Stimulated activated CD4-positive, alpha-beta T cell treated with anti-CD3 and anti-CD28 coated beads, Interleukin-4, amount 100 ng/mL, for 1 hour (primary cell): ENCODE data around the gene HDDC3.

Experiments used
- DNase-seq: peaks from one replicate; pipeline ENCODE4 v3.0.0-alpha.2; 2020

HDDC3 gene, protein sequence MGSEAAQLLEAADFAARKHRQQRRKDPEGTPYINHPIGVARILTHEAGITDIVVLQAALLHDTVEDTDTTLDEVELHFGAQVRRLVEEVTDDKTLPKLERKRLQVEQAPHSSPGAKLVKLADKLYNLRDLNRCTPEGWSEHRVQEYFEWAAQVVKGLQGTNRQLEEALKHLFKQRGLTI

GRCh38 chr15:90931828-90932659, at the start of gene HDDC3:
TSS of gene HDDC3 (minus strand) at chr15:90932549. CDS start at chr15:90932540, 9 bp downstream.
- DNase-seq, result peak; percentile 93

DNA sequence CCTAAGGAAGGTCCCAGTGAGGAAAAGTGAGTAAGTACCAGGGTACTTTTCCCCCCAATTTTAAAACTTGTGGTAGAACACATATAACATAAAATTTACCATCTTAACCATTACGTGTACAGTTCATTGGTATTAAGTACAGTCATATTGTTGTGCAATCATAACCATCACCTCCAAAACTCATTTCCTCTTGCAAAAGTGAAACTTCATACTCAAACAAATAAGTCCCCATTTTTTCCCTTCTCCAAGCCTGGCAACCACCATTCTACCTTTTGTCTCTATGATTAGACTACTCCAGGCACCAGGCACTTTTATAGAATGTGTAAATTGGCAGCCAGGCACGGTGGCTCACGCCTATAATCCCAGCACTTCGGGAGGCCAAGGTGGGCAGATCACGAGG, 49.8 kb upstream of the HDDC3 start:
- DNase-seq, result no peak

DNA sequence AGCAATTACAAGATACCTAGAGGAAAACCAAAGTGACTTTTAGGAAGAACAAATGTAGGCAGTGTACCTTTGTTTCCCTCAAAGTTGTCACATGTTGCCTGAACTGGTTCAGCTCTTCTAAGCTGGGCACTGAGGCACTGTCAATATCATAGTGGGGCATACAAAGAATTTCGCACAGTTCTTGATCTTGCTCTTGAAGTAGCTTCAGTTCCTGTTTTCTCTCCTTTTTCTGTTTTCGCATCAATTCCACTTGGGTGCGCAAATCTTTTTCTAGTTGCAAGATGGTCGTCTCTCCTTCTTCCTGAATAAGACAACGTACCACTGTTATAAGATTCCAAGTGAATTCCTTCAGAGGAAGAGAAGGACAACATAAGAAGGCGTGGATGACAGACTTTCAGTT, 49.3 kb upstream of the HDDC3 start:
- no peak for DNase-seq

DNA sequence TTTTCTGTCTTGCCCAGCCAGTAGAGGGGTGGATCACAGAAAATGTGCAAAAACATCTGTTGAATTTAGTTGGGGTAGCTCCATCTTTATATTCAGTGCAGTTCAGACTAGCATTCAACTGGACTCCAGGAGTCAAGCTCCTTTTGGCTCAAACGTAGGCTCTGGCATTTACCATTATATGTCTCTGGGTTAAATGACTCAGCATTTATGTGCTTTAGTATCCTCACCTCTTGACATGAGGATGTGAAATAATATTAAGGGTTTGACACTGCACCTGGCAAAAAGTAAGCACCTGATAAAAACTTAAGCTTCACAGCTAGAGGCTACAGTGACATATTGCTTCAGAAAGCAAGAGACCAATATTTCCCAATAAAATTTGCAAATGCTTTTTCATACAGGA, 47.2 kb upstream of the HDDC3 start:
- DNase-seq, result no peak

DNA sequence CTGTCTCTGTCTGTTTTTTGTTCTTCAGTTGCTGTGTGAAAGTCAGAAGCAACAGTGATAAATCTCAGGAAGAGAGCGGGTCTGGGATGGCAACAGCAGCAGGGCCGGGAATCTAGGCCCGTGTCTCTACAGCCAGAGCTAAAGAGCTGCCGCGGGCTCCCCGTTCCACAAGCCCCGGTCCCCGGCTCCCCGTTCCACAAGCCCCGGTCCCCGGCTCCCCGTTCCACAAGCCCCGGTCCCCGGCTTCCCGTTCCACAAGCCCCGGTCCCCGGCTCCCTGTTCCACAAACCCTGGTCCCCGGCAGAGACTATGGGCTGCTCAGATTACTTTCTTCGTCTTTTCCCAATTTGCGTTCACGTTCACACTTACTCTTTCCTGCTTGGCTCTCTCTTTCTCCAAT, 41.9 kb upstream of the HDDC3 start:
- DNase-seq, result no peak

GRCh38 chr15:90972133-90972532, 39.8 kb upstream of the HDDC3 start:
- no peak for DNase-seq

- DNase-seq, result no peak
These were observed 37.9 kb upstream of the HDDC3 start for GRCh38 chr15:90970274-90970673.

GRCh38 chr15:90968434-90968833, 36.1 kb upstream of the HDDC3 start:
- DNase-seq, result no peak

GRCh38 chr15:90967206-90967605, 34.9 kb upstream of the HDDC3 start:
- no peak for DNase-seq

DNA sequence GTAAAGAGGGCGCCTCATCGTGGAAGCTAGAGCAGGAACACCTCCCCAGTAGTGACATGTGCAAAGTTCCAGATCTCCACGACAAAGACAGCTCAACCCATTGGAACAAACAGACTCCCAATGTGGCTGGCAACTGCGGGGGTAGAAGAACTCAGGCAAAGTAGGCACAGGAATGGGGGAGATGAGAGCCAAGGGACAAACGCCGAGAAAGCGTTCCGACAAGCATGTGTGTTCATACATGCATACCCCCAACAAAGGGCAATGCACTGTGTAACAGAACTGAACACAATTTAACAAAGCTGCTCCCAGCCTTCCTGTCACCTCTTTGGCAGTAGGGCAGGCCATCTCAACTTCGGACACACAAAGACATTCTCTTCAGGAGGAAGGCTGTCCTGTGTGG, 33.9 kb upstream of the HDDC3 start:
- no peak for DNase-seq

DNA sequence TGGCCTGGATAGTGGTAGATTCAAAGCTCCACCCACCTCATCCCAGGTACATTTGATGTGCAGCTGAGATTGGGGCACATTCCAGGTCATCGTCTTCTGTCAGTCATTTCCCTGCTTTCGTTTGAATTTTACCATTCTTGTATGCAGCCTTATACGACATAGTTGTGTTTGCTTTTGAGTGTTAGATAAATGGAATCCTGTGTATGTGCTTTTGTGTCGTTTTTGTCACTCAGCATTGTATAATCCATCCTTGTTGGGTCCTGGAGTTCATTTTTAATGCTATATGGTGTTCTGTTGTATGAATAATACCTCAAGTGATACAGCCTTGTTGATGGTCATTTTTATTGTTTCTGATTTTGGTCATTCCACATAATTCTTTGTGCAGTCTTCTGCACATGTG, 29.7 kb upstream of the HDDC3 start:
- no peak for DNase-seq

- no peak for DNase-seq
These were observed 28.1 kb upstream of the HDDC3 start for GRCh38 chr15:90960298-90961091.

DNA sequence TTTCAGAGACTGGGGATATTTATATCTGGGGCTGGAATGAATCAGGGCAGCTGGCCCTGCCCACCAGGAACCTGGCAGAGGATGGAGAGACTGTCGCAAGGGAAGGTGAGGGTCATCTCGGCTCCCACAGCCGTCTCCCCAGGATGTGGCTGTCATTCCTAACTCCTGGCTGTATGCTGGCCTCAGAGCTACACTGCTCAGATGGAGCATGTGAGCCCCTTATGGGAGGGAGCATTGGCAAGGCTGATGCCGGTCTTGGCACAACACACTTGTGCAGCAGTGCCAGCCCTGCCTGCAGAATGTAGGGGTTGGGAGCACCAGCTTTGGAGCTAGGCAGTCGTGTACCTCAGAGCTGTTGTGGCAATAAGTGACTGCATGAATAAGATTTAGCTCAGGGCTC, 27.5 kb upstream of the HDDC3 start:
- no peak for DNase-seq

GRCh38 chr15:90959028-90959595, 26.8 kb upstream of the HDDC3 start:
- DNase-seq, result no peak

- DNase-seq, result no peak
These were observed 25.4 kb upstream of the HDDC3 start for GRCh38 chr15:90957791-90958190.

- no peak for DNase-seq
These were observed 24.9 kb upstream of the HDDC3 start for GRCh38 chr15:90957031-90957790.

- DNase-seq, result peak; percentile 68
These were observed 24.1 kb upstream of the HDDC3 start for GRCh38 chr15:90956274-90957030.

DNA sequence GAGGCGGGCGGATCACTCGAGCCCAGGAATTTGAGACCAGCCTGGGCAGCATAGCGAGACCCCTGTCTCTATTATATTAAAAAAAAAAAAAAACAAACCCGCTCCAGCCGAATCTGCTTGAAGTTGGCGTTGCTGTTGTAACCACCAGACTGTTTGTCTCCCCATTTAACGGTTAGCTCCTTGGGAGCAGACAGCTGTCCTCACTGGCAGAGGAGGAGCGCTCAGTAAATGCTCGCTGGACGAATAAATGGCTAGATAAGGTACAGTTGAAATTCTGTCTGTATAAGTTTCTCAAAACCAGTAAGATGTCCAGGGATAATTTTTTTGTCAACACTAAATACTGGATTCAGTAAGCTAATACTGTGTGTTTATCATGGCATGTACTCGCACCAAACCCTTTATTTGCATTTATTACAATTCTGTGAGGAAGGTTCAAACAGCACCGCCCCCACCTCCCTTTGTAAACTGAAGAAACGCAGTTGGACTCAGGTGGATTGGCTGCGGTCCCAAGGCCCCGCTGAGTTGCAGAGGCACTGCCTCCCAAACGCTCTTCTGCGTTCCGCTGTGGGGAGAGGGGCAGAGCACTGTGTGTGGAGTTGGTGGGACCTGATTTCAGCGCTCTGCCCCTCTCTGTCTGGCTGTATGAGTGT, 23.4 kb upstream of the HDDC3 start:
- DNase-seq, result no peak

DNA sequence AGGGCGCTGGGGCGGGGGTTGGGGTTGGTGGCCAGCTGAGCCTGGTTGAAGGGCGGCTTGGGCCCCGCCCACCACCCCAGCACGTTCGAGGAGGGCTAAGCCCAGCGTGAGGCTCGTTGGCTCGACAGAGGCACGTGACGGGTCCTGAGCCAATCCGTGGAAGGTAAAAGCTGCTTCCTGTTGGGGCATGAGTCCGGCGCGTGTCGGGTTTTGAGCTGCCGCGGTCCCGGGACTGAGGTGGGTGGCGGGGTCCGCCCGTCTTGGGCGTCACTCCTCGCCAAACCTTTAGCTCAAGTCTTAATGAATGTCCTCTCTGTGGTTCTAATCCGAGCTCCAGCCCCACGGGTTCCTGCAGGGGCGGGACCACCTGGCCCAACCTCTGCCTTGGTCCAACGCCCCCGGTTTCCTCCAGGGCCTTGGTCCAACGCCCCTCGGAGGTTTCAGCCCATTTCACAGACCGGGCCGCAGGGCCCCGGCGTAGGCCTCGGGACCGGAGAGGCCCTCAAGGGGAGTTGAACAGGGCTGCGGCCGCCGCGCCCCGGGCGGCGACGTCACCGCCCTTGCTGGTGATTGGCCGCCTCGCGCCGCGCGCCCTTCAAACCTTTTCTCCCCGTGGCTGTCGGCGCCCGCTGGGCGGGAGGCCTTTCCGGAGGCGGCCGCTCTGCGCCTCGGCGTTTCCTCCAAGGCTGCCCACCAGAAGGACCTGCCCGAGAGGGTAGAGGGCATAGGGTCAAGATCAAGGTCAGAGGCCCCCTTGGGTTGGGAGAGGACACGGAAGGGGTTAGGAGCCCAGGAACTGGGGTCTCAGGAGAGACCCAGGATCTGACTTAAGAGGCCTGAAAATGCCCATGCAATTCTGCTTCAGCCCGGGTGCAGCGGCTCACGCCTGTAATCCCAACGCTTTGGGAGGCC, 22.6 kb upstream of the HDDC3 start, which contains the start of gene RCCD1:
RCCD1 (plus strand) TSS at position 173 of the 912 bp plus-strand sequence. CDS start 1,851 bp downstream, outside the sequence.
- DNase-seq, result peak; percentile 87
